Pons (tissue), 1 donor: ENCODE measurements around the gene FGFRL1.
A peak's percentile ranks its signal among the peaks of the same experiment; 100 is the strongest.
"Not testable (repeated sequence)": the region's sequence is repeated elsewhere in the genome, so short reads cannot be mapped to it uniquely, and the experiment has no call there.

Source experiments
- DNase-seq: peaks from one replicate; pipeline ENCODE4 v3.0.0-alpha.2; 2016; ENCODE audit warnings: low spot score

The FGFRL1 gene

GRCh38 chr4:992297-993110 lies 18.9 kb upstream of the FGFRL1 start:
- no peak for DNase-seq

- DNase-seq = no peak
Measured at GRCh38 chr4:993111-994029, 18.1 kb upstream of the FGFRL1 start, which contains the start of gene SLC26A1. Gene SLC26A1, minus strand, starts transcription at chr4:993404. Its CDS starts 1,701 bp downstream, at chr4:991703.

- no peak for DNase-seq
Measured at GRCh38 chr4:995311-996026, 16.0 kb upstream of the FGFRL1 start.

- no peak for DNase-seq
Measured at GRCh38 chr4:996030-996996, 15.1 kb upstream of the FGFRL1 start.

- DNase-seq = no peak
Measured at GRCh38 chr4:996997-997374, 14.4 kb upstream of the FGFRL1 start.

- peak; percentile 50 for DNase-seq
Measured at GRCh38 chr4:997375-998071, 13.9 kb upstream of the FGFRL1 start.

- DNase-seq = no peak
Measured at GRCh38 chr4:998096-998691, 13.2 kb upstream of the FGFRL1 start.

- not testable (repeated sequence) for DNase-seq
Measured at GRCh38 chr4:999240-999863, 12.1 kb upstream of the FGFRL1 start.

GRCh38 chr4:999882-1000425 lies 11.5 kb upstream of the FGFRL1 start:
- DNase-seq = no peak

GRCh38 chr4:1000686-1001260 lies 10.7 kb upstream of the FGFRL1 start:
- no peak for DNase-seq

- no peak for DNase-seq
Measured at GRCh38 chr4:1001561-1002130, 9.8 kb upstream of the FGFRL1 start.

GRCh38 chr4:1002131-1002630 lies 9.2 kb upstream of the FGFRL1 start:
- no peak for DNase-seq

GRCh38 chr4:1002631-1003251 lies 8.7 kb upstream of the FGFRL1 start:
- DNase-seq = no peak

GRCh38 chr4:1003271-1004070 lies 8.0 kb upstream of the FGFRL1 start:
- DNase-seq = no peak

GRCh38 chr4:1004071-1004418 lies 7.4 kb upstream of the FGFRL1 start:
- DNase-seq = no peak

GRCh38 chr4:1004557-1005485 lies 6.6 kb upstream of the FGFRL1 start:
- DNase-seq = no peak
